ENCODE measurements around the gene PDZD4.
"Not testable (repeated sequence)": the region's sequence is repeated elsewhere in the genome, so short reads cannot be mapped to it uniquely, and the experiment has no call there.

PDZD4 gene

GRCh38 chrX:153831429-153832150, 1.2 kb upstream of the PDZD4 start:
- no peak for DNase-seq

DNA sequence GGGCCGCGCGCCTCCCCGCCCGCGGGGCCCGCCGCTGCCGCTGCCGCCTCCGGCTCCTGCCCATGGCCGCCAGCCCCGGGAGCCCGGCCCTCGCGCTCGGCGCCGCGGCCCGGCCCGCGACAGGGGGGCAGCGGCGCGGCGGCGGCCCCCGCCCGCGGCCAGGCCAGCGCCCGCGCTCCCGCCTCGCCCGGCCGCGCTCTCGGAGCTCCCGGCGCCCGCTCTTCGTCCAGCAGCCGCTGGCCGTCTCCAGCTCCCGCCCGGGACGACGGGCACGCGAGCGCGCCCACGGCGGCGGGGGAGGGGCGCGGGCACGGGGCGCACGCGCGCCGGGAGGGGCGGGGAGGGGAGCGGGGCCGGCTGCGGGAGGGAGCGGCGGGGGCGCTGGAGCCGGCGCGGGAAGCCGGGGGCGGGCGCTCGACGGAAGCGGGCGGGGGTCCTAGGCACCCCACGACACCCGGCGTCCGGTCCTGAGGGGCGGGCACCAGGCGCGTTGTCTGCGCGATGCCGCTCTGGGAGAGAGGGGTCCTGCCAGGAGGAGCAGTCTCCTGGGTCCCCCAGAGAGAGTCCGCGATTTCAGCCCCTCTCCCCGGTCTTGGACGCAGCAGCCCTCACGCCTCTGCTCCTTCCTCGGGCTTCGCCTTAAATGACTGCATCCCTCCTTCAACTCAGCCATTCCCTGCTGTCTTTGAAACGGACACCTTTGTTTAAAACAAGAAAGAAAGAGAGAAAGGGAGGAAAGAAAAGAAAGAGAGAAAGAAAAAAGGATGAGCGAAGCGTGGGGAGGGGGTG, 490 bp upstream of the PDZD4 start:
- no peak for DNase-seq

- no peak for DNase-seq
Observed at GRCh38 chrX:153829549-153829798, 870 bp downstream of the PDZD4 start.

DNA sequence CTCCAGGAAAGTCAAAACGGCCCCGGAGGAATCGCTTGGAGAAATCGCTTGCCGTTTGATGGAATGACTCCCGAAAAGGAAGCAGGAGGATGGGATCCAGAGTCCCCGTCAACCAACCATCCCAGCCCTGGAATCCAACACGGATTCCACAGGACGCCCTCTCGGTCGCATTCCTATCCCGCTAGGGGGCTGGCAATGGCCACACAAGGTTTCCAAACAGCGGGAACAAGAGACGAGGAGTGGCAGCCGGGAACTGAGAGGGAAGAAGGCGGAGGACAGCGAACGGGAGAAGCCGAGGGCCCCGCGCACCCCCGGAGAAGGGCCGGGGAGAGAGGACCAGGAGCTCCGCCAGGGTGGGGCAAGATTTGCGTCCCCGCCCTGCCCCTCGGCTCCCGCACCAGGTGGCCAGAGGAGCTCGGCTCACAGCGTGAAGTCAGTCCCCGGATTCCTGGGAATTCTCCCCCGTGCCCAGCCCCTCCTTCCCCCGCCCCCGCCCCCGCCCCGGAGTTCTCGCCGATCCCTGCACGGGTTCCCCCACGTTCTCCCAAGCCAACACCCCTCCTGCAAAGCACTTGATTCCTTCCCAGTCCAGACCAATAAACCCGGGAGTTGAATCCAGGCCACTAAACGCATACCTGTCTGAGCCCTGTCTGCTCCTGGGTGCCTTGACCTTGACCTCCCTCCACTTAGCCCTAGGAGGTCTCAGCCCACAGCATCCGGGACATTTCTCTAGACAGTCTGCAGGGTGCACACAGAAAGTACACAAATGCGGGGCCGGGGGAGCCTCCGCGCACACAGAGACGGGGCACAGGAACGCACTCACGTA, 1.4 kb downstream of the PDZD4 start:
- no peak for DNase-seq

DNA sequence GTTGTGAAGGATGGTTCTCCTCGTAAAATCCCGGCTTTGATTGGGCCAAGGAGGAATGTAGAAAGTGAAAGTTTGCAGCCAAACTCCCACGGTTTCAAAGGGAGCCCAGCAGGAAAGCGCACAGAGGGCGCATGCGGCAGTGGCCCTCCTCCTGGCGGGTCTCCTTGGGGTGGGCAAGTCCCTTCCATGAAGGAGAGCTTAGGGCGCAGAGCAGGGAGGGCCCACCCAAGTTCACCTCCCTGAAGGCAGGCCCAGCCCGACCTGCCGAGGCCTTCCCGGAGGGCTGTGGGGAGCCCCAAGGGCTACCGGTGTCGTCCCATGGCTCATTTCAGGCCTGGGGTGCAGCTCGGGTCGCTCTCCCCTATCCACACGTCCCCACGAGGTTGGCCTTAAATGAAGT, 2.0 kb downstream of the PDZD4 start:
- DNase-seq, result no peak

GRCh38 chrX:153827903-153828302, 2.4 kb downstream of the PDZD4 start:
- no peak for DNase-seq

DNA sequence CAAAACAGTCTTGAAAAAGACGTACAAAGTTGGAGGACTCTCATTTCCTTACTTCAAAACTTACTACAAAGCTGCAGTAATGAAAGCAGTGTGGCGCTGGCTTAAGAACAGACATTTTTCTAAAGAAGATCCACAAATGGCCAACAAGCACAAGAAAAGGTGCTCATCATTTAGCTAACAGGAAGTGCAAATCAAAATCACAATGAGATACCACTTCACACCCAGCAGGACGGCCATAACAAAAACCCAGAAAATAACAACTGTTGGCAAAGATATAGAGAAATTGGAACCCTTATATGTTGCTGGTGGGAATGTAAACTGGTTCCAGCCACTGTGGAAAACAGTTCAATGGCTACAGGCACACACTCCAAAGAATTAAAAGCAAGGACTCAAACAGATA, 3.3 kb downstream of the PDZD4 start:
- no peak for DNase-seq

DNA sequence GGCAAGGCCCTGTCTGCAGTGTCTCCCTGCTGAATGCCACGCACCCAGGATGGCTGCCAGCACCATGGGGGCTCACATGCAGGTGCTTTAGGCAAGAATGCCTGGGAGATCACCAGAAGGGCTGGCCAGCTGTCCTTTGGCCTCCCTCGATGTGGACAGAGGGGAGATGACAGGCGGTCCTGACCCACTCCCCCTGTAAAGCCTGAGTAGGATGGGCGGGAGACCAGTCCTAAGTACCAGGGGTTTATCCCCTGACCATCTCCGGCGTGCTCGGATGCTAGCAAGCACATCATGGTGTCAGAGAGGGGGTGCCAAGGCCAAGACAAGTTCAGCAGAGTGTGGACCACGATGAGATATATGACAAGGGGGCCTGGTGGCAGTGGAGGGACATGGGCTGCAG, 5.3 kb downstream of the PDZD4 start:
- DNase-seq, result no peak

GRCh38 chrX:153824348-153824747, 6.0 kb downstream of the PDZD4 start:
- no peak for DNase-seq

GRCh38 chrX:153821066-153821465, 9.3 kb downstream of the PDZD4 start:
- peak; percentile 15 for DNase-seq

DNA sequence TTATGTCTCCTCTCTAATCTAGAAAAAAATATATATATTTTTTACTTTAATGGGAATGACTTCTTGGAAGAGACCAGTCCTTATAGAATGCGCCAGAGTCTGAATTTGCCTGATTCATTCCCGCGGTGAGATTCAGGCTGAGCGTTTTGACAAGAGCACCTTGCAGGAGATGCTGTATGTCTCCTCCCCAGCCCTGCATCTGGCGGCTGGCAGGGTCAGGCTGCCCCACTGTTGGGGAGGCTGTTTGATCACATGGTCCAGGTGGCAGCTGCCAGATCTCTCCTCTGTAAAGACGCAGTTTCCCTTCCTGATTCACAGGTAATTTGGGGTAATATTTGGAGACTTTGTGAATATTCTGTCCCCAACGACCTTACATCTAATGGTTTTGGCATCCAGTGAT, 9.7 kb downstream of the PDZD4 start:
- no peak for DNase-seq

DNA sequence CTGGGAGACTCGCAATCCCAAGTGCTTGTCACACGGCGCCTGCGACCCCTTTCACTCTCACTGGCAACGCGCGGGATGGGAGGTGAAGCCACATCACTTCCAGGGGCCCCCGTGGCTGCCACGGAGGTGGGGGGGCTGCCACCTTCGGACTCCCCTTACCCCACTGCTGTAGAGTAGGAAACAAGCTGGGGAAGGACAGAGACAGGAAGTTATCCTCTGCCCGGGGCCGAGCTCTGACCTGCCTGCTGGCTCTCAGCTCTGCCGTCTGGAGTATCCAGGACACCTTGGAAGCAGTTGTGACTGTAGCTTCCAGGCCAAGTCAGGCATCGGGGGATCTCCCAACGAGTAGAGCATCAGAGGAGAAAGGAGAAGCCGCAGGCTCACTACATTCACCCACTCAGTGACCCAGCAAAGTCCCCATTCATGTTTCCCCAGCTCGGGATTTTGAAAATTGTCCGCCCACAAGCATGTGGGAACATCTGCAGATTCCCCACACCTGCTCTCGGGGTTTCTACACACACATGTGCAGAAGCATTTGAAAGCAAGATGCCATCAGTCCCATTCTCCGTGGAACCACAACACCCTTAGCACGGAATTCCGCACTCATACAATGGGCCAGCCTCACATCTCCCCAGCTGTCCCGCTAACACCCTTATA, 10.8 kb downstream of the PDZD4 start:
- no peak for DNase-seq

DNA sequence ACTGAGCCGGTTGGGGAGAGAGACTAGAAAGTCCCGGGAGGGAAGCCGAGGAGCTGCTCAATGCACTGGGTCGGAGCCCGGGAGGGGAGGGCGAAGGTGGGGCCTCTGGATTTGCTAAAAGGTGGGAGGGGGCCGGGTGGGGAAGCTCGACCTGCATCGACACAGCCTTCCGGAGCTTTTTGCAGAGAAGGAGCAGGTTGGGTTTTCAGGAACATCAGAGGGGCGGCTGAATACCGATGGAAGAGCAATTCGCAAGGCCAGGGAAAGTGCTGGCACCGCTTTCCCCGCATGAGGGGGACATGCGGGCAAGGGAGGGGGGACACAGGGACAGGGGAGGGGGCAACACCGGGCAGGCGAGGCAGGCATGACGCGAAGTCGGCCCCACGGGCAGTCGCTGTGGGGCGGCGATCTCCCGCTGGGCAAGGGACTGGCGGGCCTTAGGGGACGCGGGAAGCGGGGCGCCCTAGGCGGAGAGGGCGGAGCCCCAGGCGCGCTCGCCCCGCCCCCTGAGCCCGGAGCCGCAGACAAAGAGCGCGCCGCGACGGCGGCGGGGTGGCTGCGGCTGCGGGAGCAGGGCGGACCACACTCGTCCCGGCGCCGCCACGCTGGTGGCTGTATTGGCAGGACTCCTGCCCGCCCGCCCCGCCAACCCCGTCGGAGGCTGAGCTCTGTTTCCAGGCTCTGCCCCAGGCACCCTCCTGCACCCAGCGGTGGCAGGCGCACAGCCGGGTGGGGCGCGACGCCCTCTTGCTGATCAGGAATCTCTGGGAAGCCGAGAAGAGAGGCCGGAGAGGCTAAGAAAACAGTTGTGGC, 11.6 kb downstream of the PDZD4 start:
- peak; percentile 71 for DNase-seq

- not testable (repeated sequence) for DNase-seq
Observed at GRCh38 chrX:153818064-153818463, 12.3 kb downstream of the PDZD4 start.

GRCh38 chrX:153816831-153817690, 13.3 kb downstream of the PDZD4 start:
- peak; percentile 47 for DNase-seq

GRCh38 chrX:153814591-153815315, 15.6 kb downstream of the PDZD4 start:
- no peak for DNase-seq

DNA sequence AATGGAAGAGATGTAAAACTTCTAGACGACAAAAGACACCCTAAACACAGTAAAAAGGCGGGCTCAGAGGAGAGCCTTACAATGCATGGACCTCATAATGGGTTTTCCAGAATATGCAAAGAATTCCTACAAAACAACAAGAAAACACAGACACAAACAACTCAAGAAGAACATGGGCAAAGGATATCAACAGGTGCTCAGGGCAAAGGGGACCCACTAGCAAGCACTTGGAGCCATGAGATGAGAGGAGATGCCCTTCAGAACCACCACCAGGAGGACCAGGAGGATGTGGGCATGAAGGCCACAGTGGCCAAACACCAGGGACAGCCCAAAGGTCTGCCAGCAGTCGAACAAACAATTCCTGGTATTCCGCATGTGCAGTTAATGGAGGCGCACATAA, 17.2 kb downstream of the PDZD4 start:
- DNase-seq, result no peak

- DNase-seq, result no peak
Observed at GRCh38 chrX:153812220-153812619, 18.1 kb downstream of the PDZD4 start.

DNA sequence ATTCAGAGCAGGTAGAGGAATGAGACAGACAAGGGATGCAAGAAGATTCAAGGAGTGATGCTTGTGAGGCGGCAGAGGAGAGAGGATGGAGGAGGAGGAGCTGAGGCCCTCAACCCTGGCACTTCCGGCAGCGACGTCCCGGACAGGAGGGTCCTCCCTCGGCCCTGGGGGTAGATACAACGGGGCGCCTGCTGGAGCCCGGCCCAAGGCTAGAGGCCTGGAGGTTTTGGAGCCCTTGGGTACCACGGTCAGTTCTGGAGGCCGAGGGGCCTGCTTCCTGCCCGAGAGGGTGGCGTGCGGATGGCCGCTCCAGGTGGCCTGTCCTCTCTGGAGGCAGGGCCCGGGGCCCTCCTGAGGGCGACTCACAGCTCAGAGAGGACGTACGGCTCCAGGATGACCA, 22.4 kb downstream of the PDZD4 start:
- no peak for DNase-seq

DNA sequence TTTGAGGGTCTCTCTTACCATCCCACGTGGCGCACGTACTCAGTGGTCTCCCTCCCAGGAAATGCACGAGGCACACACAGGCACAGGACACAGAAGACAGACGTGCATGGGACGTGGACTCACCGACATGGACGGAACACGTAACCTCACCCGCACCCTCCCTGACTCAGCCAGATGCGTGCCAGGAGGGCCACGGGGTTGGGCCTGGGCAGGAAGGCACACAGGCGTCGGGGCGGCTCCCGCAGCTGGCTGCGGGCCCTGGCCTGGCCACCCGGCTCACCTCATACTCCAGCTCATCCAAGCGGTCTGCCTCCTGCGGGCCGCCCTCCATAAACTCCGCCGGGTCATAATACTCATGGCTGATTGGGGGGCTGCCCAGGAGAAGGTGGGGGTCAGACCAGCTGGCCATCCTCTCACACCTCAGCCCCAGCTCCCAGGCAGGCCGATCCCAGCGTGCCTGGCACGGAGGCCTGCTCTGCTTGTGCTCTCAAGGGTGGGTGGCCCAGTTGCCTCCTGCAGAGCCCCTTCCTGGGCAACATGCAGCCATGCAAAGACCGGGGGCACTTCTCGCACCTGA, 23.3 kb downstream of the PDZD4 start:
- DNase-seq, result no peak

Data from activated T-cell treated with anti-CD3 and anti-CD28 coated beads, Interleukin-2, amount 50 U/mL, for 1 hour (primary cell).